NCI-H2196 (cell line): ENCODE data around the gene COL5A2.

ENCODE experiments used
- DNase-seq: peaks from one replicate; lab custom pipeline; 2025; ENCODE audit not compliant: unreplicated experiment; lab: John Stamatoyannopoulos, UW

COL5A2 gene

GRCh38 chr2:189056200-189057106 lies 123.1 kb downstream of the COL5A2 start:
- no peak for DNase-seq

- no peak for DNase-seq
These were observed 129.3 kb downstream of the COL5A2 start for GRCh38 chr2:189050165-189050712.

DNA sequence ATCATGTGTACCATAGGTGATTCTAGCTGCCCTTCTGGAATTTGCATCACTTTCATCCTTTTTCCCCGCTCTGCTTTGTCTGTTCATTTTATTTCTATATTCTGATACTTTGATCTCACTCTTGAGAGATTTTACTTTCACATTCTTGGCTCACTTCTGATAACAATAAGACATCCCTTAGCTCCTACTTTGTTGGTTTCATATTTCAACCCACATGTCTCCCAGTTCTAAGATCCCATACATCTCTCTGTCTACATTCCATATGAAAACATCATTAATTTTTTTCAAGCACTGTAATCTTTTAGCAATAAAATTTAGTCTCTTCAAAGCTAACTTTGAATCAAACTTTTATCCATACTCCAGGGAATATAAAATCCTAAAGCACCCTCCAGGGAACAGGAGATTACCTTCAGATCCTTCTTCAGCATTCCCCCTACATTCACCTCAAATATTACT lies 129.8 kb downstream of the COL5A2 start:
- DNase-seq: no peak

DNA sequence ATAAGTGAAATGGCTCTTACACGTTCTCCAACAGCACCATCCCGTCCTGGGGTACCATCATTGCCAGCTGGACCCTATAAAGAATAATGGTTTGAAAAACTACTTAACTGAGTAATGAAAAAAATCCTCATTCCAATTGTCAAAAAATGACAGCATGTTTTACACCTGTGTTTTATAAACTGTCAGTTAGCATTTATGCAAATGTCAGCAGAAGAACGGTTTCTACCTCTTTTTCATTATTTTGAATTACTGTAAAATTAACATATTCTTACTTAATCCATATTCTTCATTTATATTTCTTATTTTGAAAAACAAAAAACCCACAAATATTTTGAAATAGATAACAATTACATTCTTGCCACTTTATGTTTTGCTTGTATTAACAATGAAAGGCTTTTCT lies 131.4 kb downstream of the COL5A2 start:
- DNase-seq: no peak

DNA sequence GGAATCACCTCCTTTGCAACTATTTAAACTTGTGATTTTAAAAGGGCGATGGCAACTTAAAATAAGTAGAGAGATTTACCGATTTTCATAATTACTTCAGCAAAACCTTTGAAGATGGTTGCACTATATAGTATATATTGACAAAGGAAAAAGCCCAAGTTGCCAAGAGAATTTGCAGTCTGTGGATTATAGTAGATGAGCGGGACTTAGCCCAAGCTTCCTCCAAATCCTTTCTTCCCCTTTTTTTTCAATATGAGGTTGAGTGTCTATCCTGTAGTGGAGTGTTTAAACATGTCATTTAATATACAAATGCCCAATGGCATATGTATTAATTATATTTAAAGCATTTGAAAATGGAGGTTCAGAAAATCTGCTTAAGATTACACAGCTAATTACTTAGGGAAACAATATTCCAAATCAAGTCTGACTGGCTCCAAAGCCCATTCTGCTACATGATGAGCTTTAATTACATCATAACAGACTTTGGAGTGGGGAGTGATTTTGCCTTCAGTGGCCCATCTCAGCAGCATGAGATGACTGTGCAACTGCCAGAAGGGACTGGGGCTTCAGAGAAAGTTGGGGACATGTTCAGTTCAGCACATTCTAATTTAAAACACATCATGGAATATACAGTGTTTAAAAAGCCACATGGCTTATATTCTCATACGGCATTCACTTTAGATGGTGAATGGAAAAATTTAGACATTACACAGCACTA lies 132.2 kb downstream of the COL5A2 start:
- DNase-seq: no peak

DNA sequence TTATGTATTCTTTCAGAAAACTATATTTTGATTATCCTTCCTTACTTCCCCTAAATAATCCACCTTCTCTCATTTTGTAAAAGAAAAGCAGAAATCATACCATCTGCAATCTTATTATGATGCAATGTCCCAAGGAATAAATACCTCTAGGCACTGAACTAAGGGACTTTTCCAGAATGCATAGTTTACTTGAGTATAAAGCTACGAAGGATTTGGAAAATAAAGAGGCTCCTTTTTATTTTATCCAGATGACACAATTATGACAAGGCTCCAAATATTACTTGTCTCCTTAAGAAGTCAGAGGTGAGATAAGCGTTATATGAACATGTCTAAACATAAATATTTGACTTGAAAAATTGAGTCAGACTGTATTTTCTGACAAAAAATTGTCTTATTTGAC lies 133.2 kb downstream of the COL5A2 start:
- no peak for DNase-seq

DNA sequence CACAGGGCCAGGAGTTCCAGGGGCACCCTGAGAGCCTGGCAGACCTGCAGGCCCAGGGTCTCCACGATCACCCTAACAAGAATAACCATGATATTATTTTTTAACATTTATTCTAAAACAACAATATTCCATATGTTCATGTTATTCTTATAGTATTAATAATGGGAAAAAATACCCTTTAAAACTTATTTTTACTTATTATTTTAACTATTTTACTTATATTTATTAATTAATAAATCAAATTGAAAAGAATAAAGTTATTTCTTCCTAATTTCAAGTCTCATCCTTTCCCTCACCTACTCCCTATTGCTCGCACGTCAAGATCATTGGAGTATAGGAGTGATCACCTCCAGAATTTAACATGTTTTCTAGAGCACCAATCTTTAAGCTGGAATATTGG lies 133.7 kb downstream of the COL5A2 start:
- no peak for DNase-seq

GRCh38 chr2:189037518-189037917 lies 142.0 kb downstream of the COL5A2 start:
- DNase-seq: no peak

- no peak for DNase-seq
These were observed 154.5 kb downstream of the COL5A2 start for GRCh38 chr2:189024901-189025618.

- DNase-seq: no peak
These were observed 157.1 kb downstream of the COL5A2 start for GRCh38 chr2:189022492-189022891.

DNA sequence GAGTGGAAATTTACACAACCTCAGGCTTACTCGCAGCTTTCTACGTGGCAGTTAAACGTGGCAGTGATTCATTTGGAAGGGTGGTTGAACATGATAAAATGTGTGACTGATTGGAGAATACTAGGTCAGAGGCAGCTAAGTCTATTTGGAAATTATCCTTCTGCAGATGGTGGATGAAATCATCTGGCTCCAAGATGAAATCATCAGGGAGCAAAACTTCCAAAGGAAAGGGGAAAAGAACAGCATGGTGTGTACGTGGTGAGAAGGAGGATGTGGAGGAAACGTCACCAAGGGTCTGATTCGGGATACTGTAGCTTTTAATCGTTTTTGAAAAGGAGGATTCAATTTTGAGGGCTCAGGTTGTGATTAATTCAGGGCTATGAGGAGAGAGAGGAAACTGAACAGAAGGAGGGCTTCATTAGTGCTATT lies 157.5 kb downstream of the COL5A2 start:
- no peak for DNase-seq

DNA sequence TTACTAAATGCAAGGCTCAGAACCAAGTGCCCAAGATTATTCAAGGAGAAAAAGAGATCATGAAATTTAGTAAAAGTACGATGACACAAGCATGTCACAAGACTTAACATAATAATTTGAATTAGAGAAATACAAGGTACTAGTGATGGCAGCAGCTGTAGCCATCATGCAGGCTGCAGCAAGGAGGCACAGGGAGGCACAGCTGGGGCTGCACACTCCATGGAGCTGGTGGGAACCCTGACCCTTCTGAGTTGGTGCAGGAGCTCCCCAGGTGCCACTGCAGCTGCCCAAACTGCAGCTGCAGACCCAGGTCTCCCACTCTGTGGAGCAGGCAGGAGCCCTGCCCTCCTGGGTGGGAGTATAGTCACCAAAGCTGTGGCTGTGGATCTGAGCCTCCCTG lies 159.4 kb downstream of the COL5A2 start:
- no peak for DNase-seq

- no peak for DNase-seq
These were observed 160.9 kb downstream of the COL5A2 start for GRCh38 chr2:189018631-189019030.

DNA sequence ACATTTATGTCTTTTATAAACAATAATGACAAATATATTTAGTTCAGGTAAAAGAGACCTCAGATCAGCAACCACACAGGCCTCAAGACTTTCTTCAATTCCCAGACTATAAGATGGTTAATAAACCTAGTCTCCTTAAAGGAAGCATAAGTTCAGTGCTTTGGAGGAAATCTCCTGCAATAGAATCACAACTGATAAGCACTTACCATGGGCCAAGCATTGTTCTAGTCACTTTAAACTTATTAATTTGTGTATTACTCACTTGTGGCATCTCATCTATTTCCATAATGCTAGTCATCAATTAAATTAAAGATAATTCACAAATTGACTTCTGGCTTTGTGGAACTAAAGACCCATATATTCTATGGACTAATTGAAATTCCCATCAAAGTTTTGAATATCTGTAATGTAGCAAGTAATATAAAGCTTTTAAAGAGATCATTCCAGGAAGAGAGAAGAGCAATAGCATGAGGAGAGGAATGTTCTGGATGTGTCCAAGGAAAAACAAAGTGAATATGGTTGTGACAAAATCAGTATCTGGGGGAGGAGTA lies 163.2 kb downstream of the COL5A2 start:
- no peak for DNase-seq

DNA sequence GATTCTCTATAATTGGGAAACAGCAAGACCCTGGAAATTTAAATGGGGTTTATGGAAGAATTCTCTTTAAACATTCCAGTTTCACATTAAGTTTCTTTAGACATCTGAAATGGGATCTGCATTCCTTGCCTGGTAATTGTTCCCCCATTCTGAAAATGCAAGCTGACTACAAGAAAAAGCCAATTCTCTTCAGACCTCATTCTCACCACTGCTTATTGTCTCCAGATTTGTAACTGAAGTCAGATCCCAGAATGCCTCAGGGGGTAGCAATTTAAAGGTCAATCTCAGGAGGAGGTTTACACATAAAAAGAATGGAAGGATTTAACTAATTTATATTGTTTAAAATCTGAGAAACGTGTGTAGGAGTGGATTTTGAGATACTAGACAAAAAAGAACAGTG lies 164.2 kb downstream of the COL5A2 start:
- no peak for DNase-seq

DNA sequence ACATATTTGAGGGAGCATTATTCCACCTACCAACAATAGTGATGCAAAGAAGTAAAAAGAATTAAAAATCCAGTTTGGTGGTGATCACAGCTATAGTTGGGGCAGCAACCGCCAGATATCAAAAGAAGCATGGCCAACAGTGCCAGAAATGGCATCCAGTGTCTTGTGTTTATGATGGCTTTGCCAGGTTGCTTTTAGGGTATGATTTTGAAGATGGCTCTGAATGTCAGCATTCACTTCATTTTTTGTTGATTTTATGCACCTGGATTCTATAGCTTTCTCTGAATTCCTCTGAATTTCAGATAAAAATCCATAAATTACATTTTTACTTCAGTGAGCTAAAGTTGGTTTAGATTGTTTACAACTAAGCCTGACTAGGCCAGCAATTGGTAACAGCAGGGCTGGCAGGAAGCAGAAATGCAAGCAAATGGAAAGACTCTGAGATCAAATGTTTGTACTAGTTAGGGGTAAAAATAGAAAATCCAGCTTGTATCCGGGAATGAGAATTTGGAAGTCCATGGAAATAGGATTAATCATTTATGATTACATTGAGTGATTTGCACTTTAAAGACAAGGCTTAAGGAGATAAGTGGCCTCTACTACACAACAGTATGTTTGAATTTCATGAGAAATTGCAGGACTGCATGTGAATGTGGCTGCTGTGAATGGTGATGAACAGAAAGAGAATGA lies 165.0 kb downstream of the COL5A2 start:
- DNase-seq: no peak

- no peak for DNase-seq
These were observed 165.7 kb downstream of the COL5A2 start for GRCh38 chr2:189013671-189014448.

DNA sequence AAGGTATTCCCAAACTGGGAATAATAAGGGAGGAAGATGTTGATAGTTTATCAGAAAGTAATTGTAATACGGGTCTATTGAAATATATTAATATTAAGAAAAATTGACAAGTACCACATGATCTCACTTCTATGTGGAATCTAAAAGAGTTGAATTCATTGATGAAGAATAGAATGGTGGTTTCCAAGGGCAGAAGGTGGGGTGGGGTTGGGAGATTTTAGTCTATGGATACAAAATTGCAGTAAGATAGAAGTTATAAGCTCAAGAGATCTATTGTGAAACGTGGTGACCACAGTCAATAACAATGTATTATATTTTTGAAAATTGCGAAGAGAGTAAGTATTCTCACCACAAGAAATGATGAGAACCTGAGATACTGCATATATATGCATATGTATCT lies 166.5 kb downstream of the COL5A2 start:
- DNase-seq: no peak

- no peak for DNase-seq
These were observed 167.2 kb downstream of the COL5A2 start for GRCh38 chr2:189012351-189012750.

- DNase-seq: no peak
These were observed 169.0 kb downstream of the COL5A2 start for GRCh38 chr2:189010536-189010935.
